Right lobe of liver (tissue), 4 donors: ENCODE measurements around the gene CACNA1B.
"Not testable (repeated sequence)": the region's sequence is repeated elsewhere in the genome, so short reads cannot be mapped to it uniquely, and the experiment has no call there.

Source experiments
- POLR2A ChIP-seq: fragments of 450-650 bp; IDR thresholded peaks from one replicate; pipeline ENCODE4 v1.6.1; 2017; ENCODE audit warnings: antibody characterized with exemption, mild to moderate bottlenecking
- TF ChIP-seq, protein P1 (sequence below), 4 donors: fragments of 200-600 bp in 3 of 4; fragments of 450-650 bp in 1 of 4; IDR thresholded peaks; one replicate each; pipeline versions ENCODE4 v1.5.1 to v1.8.0; 2016 to 2022; ENCODE audit warnings: antibody characterized with exemption in 4 of 4, mild to moderate bottlenecking in 2 of 4
- donor health status: DM: no; HTN: no; CAD: no.
- donor health status: DM: no; HTN: no; CAD: no.
- donor health status: DM: no; HTN: yes; CAD: no.

DNA sequence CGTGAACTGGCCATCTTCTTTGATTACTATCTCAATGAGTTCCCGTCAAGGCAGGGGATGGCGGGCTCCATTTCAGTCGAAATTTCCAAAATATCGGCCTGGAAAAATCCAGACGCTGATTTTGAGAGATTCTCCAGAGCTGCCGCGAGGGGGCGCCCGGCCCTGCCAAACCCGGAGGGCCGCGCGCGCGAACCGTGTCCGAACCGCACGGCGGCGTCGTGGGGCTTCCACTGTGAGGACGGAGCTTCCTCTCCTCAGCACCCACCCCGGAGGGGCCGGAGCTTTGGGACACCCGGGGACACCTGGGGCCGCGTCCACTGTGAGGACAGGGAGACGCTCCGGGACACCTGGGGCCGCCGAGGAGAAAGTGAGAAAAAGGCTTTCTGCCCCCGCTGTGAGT is 270.0 kb downstream of the CACNA1B start:
- TF ChIP-seq, protein P1, sequence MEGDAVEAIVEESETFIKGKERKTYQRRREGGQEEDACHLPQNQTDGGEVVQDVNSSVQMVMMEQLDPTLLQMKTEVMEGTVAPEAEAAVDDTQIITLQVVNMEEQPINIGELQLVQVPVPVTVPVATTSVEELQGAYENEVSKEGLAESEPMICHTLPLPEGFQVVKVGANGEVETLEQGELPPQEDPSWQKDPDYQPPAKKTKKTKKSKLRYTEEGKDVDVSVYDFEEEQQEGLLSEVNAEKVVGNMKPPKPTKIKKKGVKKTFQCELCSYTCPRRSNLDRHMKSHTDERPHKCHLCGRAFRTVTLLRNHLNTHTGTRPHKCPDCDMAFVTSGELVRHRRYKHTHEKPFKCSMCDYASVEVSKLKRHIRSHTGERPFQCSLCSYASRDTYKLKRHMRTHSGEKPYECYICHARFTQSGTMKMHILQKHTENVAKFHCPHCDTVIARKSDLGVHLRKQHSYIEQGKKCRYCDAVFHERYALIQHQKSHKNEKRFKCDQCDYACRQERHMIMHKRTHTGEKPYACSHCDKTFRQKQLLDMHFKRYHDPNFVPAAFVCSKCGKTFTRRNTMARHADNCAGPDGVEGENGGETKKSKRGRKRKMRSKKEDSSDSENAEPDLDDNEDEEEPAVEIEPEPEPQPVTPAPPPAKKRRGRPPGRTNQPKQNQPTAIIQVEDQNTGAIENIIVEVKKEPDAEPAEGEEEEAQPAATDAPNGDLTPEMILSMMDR (IDR thresholded peaks at IDR 0.05): peak in 2 of 4 donors; percentile 13 to 15
- TF ChIP-seq POLR2A: not testable (repeated sequence)
